ENCODE data around the gene CALU. TPM values are rescaled to one million over a fixed set of nuclear protein-coding genes. Genes with fewer than 3 reads are reported as not detected.

The CALU gene
- total and polyA plus RNA-seq, 10 of the 15 experiments (the other 5 are each of a cell fraction or from before 2014, with no cell fraction given): 31.2 to 75.6 (median 42.1) TPM

DNA sequence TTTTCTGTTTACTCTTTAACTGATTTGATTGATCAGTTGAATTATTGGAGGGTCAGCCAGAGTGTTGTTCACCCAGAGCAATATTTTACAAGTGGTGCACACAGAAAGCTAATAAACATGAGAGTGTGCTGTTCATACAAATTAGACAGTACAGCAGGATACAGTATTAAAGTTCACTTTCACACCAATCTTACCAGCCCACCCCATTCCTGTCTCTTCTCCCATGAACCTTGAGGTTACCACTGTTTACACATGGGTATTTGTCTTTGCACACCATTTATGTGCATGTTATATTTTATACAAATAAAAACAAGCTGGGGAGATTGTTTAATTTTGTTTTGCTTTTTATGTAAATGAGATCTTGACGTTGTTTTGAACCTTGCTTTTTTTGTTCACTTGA is 6.5 kb downstream of the CALU start (continued):
- TF ChIP-seq, protein P1, sequence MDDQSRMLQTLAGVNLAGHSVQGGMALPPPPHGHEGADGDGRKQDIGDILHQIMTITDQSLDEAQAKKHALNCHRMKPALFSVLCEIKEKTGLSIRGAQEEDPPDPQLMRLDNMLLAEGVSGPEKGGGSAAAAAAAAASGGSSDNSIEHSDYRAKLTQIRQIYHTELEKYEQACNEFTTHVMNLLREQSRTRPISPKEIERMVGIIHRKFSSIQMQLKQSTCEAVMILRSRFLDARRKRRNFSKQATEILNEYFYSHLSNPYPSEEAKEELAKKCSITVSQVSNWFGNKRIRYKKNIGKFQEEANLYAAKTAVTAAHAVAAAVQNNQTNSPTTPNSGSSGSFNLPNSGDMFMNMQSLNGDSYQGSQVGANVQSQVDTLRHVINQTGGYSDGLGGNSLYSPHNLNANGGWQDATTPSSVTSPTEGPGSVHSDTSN (IDR thresholded peaks at IDR 0.05; ENCODE audit: insufficient replicate concordance, low read depth, low read length): no peak

DNA sequence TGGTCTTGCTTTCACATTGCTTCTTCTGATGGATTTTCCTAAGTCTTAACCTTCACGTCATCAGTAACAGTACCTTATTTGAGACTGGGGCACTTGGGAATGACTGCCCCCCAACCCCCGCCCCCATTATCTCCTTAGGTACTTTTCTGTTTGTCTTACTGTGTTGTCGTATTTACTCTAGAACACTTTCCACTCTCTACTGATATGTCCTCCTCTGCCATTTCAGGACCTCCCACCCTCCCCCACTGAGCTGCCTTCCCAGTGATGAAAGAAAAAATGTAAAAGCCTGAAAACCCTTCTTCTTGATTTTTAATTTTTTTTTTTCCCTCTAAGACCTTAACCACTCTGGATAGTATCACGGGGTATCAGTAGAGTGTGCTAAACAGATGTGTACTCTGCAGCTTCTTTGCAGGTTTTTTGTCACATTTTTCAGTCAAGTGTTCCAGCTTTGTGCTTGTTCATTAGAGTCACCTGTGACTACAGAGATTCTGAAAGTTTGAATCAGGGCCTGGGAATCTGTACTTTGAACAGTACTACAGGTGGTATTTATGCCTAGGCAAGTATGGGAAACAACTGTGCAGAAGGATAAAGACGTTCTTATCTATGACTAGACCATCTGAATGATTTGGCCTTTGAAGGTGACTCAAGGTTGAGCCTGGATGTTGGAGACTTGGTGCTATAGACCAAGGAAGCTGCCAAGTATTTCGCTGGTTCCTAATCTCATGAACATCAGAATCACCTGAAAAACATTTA is 8.3 kb downstream of the CALU start:
- Histone ChIP-seq H3K27me3 (replicated peaks in 1 of 2; ENCODE audit: control insufficient read depth in 2 of 2, insufficient read depth in 2 of 2, low read length in 1 of 2) (no peaks in the 10 kb centered on the region), H3K4me3 (no peak overlapping the region), H3K79me2 (ENCODE audit: control insufficient read depth, insufficient read depth, low read length) (peaks cover 57% of the 10 kb centered on the region), H3K36me3 (ENCODE audit: control insufficient read depth in 2 of 2, insufficient read depth in 2 of 2, low read length in 1 of 2) (peaks cover 0 to 7% of the 10 kb centered on the region in 2 experiments; a peak in 2 of 4 replicates), H3K4me2 (ENCODE audit: control insufficient read depth, insufficient read depth) (no peak overlapping the region), H3K4me1 (ENCODE audit: control insufficient read depth, insufficient read depth, low read length) (no peaks in the 10 kb centered on the region), H3K27ac (ENCODE audit: control insufficient read depth, insufficient read depth) (no peak overlapping the region), H2AFZ (ENCODE audit: control insufficient read depth, low read depth, low read length) (no peak overlapping the region), H4K20me1 (ENCODE audit: control insufficient read depth, insufficient read depth) (peaks cover 2% of the 10 kb centered on the region; the same call in 1 of the 2 replicates), H3K9ac (ENCODE audit: control insufficient read depth, insufficient read depth, low read length) (no peak overlapping the region), H3K9me3 (replicated peaks; ENCODE audit: control insufficient read depth, insufficient read depth, low read length) (no peaks in the 10 kb centered on the region)
- ATAC-seq: no peak
- WGBS (ENCODE audit: insufficient coverage, insufficient replicate concordance, low lambda C conversion rate, missing lambda C conversion rate): 100% methylated on average over 6 of the region's 6 CpGs
- BruUV-seq (replicated peaks): no TSS peak
- TF ChIP-seq SMC3 (IDR thresholded peaks at IDR 0.05; ENCODE audit: borderline replicate concordance, low read length) (no peak), LARP7 (IDR thresholded peaks at IDR 0.05) (no peak), NFYB (IDR thresholded peaks at IDR 0.05; ENCODE audit: insufficient read depth, low read depth, low read length) (no peak), NFIC (IDR thresholded peaks at IDR 0.05; ENCODE audit: low read depth, low read length) (no peak)
- TF ChIP-seq, protein P2, sequence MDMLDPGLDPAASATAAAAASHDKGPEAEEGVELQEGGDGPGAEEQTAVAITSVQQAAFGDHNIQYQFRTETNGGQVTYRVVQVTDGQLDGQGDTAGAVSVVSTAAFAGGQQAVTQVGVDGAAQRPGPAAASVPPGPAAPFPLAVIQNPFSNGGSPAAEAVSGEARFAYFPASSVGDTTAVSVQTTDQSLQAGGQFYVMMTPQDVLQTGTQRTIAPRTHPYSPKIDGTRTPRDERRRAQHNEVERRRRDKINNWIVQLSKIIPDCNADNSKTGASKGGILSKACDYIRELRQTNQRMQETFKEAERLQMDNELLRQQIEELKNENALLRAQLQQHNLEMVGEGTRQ (IDR thresholded peaks at IDR 0.05; ENCODE audit: borderline replicate concordance, low read depth, low read length): no peak
- TF ChIP-seq, protein P3, sequence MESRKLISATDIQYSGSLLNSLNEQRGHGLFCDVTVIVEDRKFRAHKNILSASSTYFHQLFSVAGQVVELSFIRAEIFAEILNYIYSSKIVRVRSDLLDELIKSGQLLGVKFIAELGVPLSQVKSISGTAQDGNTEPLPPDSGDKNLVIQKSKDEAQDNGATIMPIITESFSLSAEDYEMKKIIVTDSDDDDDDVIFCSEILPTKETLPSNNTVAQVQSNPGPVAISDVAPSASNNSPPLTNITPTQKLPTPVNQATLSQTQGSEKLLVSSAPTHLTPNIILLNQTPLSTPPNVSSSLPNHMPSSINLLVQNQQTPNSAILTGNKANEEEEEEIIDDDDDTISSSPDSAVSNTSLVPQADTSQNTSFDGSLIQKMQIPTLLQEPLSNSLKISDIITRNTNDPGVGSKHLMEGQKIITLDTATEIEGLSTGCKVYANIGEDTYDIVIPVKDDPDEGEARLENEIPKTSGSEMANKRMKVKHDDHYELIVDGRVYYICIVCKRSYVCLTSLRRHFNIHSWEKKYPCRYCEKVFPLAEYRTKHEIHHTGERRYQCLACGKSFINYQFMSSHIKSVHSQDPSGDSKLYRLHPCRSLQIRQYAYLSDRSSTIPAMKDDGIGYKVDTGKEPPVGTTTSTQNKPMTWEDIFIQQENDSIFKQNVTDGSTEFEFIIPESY (IDR thresholded peaks at IDR 0.05): no peak
- in situ Hi-C loops (cut with MboI): no loop called here
- DNase-seq (ENCODE audit: low read depth, low spot score): no peak
- CTCF ChIA-PET: interaction anchor here (0.6 to 1.7 kb wide), 4 partner anchors 10 to 288 kb away, joined by 3 to 5 read pairs (median 4); no protein-coding TSS in a partner anchor
- intact Hi-C loops (cut with micrococcal nuclease; ENCODE audit: unreplicated experiment): no loop called here
- POLR2A ChIA-PET: interaction anchor here (0.6 to 1.6 kb wide), 3 partner anchors 9 to 14 kb away, joined by 4 to 6 read pairs (median 4); partner anchors contain the start of gene CALU
- RAD21 ChIA-PET (ENCODE audit: unreplicated experiment): interaction anchor here (0.6 kb wide), 1 partner anchor 508 kb away, joined by 5 read pairs; no protein-coding TSS in a partner anchor
- SMC1A ChIA-PET (ENCODE audit: uncharacterized antibody, unreplicated experiment): interaction anchor here (0.9 to 1.7 kb wide), 6 partner anchors 7 to 23 kb away, joined by 3 to 7 read pairs (median 4); partner anchors contain the start of gene CALU
- FAIRE-seq: no peak
